GM18511 (cell line): Measurements from ENCODE around the gene USP17L21.
"Not testable (repeated sequence)": the region's sequence is repeated elsewhere in the genome, so short reads cannot be mapped to it uniquely, and the experiment has no call there.

Experiments
- ATAC-seq: cut with Tn5 transposase; IDR thresholded peaks from one replicate; pipeline ENCODE4 v1.9.1; 2021; ENCODE audit warnings: mild to moderate bottlenecking, moderate library complexity; ENCODE audit not compliant: unreplicated experiment

Gene USP17L21, protein sequence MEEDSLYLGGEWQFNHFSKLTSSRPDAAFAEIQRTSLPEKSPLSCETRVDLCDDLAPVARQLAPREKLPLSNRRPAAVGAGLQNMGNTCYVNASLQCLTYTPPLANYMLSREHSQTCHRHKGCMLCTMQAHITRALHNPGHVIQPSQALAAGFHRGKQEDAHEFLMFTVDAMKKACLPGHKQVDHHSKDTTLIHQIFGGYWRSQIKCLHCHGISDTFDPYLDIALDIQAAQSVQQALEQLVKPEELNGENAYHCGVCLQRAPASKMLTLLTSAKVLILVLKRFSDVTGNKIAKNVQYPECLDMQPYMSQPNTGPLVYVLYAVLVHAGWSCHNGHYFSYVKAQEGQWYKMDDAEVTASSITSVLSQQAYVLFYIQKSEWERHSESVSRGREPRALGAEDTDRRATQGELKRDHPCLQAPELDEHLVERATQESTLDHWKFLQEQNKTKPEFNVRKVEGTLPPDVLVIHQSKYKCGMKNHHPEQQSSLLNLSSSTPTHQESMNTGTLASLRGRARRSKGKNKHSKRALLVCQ

DNA sequence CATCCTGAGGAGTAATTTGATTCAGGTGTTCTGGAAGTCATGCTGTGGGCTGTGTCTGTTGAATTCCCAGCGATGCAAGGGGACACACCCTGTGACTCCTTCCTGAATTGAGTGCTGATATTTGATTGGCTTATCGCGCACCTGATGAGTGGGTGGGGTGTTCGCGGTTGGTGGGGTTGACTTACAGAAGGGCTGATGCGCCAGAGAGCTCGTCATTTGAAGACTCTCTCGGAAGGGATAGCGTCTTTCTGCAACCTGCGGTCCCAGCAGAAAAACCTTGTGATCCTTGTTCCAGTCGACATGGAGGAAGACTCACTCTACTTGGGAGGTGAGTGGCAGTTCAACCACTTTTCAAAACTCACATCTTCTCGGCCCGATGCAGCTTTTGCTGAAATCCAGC is at the start of gene USP17L21:
Gene USP17L21, plus strand, starts transcription at position 301 of the 400 bp plus-strand sequence. Its CDS starts 0 bp downstream, at position 301.
- not testable (repeated sequence) for ATAC-seq

DNA sequence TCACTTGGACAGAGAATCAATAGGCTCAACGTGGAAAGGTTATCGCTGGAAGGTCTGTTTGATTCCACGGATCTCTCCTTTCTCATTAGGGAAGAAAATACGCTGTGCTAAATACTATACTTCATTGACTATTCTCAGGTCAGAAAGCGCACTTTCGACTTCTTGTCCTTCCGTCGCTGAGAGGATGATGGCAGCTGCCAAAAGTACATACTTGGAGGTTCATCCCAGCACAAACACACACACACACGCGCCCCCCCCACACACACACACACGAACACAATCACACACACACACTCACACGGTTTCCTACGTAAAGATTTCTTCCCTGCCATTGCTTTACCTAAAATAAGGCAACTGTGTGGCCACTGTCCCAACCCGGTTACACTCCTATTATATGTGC is 48.0 kb upstream of the USP17L21 start:
- ATAC-seq = not testable (repeated sequence)

DNA sequence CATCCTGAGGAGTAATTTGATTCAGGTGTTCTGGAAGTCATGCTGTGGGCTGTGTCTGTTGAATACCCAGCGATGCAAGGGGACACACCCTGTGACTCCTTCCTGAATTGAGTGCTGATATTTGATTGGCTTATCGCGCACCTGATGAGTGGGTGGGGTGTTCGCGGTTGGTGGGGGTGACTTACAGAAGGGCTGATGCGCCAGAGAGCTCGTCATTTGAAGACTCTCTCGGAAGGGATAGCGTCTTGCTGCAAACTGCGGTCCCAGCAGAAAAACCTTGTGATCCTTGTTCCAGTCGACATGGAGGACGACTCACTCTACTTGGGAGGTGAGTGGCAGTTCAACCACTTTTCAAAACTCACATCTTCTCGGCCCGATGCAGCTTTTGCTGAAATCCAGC is 47.6 kb upstream of the USP17L21 start, which contains the start of gene USP17L11:
Gene USP17L11, plus strand, starts transcription at position 301 of the 400 bp plus-strand sequence. Its CDS starts 0 bp downstream, at position 301.
- not testable (repeated sequence) for ATAC-seq

DNA sequence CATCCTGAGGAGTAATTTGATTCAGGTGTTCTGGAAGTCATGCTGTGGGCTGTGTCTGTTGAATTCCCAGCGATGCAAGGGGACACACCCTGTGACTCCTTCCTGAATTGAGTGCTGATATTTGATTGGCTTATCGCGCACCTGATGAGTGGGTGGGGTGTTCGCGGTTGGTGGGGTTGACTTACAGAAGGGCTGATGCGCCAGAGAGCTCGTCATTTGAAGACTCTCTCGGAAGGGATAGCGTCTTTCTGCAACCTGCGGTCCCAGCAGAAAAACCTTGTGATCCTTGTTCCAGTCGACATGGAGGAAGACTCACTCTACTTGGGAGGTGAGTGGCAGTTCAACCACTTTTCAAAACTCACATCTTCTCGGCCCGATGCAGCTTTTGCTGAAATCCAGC is 42.8 kb upstream of the USP17L21 start, which contains the start of gene USP17L12:
Gene USP17L12, plus strand, starts transcription at position 301 of the 400 bp plus-strand sequence. Its CDS starts 0 bp downstream, at position 301.
- ATAC-seq = not testable (repeated sequence)

DNA sequence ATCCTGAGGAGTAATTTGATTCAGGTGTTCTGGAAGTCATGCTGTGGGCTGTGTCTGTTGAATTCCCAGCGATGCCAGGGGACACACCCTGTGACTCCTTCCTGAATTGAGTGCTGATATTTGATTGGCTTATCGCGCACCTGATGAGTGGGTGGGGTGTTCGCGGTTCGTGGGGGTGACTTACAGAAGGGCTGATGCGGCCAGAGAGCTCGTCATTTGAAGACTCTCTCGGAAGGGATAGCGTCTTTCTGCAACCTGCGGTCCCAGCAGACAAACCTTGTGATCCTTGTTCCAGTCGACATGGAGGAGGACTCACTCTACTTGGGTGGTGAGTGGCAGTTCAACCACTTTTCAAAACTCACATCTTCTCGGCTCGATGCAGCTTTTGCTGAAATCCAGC is 38.1 kb upstream of the USP17L21 start, which contains the start of gene USP17L13:
Gene USP17L13, plus strand, starts transcription at position 301 of the 400 bp plus-strand sequence. Its CDS starts 0 bp downstream, at position 301.
- ATAC-seq = not testable (repeated sequence)

DNA sequence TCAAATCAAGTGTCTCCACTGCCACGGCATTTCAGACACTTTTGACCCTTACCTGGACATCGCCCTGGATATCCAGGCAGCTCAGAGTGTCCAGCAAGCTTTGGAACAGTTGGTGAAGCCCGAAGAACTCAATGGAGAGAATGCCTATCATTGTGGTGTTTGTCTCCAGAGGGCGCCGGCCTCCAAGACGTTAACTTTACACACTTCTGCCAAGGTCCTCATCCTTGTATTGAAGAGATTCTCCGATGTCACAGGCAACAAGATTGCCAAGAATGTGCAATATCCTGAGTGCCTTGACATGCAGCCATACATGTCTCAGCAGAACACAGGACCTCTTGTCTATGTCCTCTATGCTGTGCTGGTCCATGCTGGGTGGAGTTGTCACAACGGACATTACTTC is 32.4 kb upstream of the USP17L21 start:
- ATAC-seq = not testable (repeated sequence)

DNA sequence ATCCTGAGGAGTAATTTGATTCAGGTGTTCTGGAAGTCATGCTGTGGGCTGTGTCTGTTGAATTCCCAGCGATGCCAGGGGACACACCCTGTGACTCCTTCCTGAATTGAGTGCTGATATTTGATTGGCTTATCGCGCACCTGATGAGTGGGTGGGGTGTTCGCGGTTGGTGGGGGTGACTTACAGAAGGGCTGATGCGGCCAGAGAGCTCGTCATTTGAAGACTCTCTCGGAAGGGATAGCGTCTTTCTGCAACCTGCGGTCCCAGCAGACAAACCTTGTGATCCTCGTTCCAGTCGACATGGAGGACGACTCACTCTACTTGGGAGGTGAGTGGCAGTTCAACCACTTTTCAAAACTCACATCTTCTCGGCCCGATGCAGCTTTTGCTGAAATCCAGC is 28.6 kb upstream of the USP17L21 start, which contains the start of gene USP17L15:
Gene USP17L15, plus strand, starts transcription at position 301 of the 400 bp plus-strand sequence. Its CDS starts 0 bp downstream, at position 301.
- not testable (repeated sequence) for ATAC-seq

DNA sequence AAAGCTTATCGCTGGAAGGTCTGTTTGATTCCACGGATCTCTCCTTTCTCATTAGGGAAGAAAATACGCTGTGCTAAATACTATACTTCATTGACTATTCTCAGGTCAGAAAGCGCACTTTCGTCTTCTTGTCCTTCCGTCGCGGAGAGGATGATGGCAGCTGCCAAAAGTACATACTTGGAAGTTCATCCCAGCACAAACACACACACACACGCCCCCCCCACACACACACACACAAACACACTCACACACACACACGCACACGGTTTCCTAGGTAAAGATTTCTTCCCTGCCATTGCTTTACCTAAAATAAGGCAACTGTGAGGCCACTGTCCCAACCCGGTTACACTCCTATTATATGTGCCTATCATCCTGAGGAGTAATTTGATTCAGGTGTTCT is 24.2 kb upstream of the USP17L21 start:
- ATAC-seq = not testable (repeated sequence)

DNA sequence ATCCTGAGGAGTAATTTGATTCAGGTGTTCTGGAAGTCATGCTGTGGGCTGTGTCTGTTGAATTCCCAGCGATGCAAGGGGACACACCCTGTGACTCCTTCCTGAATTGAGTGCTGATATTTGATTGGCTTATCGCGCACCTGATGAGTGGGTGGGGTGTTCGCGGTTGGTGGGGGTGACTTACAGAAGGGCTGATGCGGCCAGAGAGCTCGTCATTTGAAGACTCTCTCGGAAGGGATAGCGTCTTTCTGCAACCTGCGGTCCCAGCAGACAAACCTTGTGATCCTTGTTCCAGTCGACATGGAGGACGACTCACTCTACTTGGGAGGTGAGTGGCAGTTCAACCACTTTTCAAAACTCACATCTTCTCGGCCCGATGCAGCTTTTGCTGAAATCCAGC is 19.1 kb upstream of the USP17L21 start, which contains the start of gene USP17L17:
Gene USP17L17, plus strand, starts transcription at position 301 of the 400 bp plus-strand sequence. Its CDS starts 0 bp downstream, at position 301.
- not testable (repeated sequence) for ATAC-seq

DNA sequence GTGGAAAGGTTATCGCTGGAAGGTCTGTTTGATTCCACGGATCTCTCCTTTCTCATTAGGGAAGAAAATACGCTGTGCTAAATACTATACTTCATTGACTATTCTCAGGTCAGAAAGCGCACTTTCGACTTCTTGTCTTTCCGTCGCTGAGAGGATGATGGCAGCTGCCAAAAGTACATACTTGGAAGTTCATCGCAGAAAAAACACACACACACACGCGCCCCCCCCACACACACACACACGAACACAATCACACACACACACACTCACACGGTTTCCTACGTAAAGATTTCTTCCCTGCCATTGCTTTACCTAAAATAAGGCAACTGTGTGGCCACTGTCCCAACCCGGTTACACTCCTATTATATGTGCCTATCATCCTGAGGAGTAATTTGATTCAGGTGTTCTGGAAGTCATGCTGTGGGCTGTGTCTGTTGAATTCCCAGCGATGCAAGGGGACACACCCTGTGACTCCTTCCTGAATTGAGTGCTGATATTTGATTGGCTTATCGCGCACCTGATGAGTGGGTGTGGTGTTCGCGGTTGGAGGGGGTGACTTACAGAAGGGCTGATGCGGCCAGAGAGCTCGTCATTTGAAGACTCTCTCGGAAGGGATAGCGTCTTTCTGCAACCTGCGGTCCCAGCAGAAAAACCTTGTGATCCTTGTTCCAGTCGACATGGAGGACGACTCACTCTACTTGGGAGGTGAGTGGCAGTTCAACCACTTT is 14.6 kb upstream of the USP17L21 start, which contains the start of gene USP17L18:
Gene USP17L18, plus strand, starts transcription at position 678 of the 728 bp plus-strand sequence. Its CDS starts 0 bp downstream, at position 678.
- not testable (repeated sequence) for ATAC-seq

DNA sequence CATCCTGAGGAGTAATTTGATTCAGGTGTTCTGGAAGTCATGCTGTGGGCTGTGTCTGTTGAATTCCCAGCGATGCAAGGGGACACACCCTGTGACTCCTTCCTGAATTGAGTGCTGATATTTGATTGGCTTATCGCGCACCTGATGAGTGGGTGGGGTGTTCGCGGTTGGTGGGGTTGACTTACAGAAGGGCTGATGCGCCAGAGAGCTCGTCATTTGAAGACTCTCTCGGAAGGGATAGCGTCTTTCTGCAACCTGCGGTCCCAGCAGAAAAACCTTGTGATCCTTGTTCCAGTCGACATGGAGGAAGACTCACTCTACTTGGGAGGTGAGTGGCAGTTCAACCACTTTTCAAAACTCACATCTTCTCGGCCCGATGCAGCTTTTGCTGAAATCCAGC is 9.6 kb upstream of the USP17L21 start, which contains the start of gene USP17L19:
Gene USP17L19, plus strand, starts transcription at position 301 of the 400 bp plus-strand sequence. Its CDS starts 0 bp downstream, at position 301.
- not testable (repeated sequence) for ATAC-seq

DNA sequence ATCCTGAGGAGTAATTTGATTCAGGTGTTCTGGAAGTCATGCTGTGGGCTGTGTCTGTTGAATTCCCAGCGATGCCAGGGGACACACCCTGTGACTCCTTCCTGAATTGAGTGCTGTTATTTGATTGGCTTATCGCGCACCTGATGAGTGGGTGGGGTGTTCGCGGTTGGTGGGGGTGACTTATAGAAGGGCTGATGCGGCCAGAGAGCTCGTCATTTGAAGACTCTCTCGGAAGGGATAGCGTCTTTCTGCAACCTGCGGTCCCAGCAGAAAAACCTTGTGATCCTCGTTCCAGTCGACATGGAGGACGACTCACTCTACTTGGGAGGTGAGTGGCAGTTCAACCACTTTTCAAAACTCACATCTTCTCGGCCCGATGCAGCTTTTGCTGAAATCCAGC is 4.8 kb upstream of the USP17L21 start, which contains the start of gene USP17L20:
Gene USP17L20, plus strand, starts transcription at position 301 of the 400 bp plus-strand sequence. Its CDS starts 0 bp downstream, at position 301.
- not testable (repeated sequence) for ATAC-seq

DNA sequence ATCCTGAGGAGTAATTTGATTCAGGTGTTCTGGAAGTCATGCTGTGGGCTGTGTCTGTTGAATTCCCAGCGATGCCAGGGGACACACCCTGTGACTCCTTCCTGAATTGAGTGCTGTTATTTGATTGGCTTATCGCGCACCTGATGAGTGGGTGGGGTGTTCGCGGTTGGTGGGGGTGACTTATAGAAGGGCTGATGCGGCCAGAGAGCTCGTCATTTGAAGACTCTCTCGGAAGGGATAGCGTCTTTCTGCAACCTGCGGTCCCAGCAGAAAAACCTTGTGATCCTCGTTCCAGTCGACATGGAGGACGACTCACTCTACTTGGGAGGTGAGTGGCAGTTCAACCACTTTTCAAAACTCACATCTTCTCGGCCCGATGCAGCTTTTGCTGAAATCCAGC is 4.6 kb downstream of the USP17L21 start, which contains the start of gene USP17L22:
Gene USP17L22, plus strand, starts transcription at position 301 of the 400 bp plus-strand sequence. Its CDS starts 0 bp downstream, at position 301.
- ATAC-seq = not testable (repeated sequence)

DNA sequence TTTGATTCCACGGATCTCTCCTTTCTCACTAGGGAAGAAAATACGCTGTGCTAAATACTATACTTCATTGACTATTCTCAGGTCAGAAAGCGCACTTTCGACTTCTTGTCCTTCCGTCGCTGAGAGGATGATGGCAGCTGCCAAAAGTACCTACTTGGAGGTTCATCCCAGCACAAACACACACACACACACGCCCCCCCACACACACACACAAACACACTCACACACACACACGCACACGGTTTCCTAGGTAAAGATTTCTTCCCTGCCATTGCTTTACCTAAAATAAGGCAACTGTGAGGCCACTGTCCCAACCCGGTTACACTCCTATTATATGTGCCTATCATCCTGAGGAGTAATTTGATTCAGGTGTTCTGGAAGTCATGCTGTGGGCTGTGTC is 9.0 kb downstream of the USP17L21 start:
- not testable (repeated sequence) for ATAC-seq
